Activated CD4-positive, alpha-beta T cell treated with anti-CD3 and anti-CD28 coated beads, Interleukin-2, Interleukin-4, amounts not matched to agents 100 ng/mL and 50 ng/mL, durations not matched to agents 16 hours and 8 hours (primary cell): ENCODE results near the gene ENDOU.

Experiments used
- DNase-seq: peaks from one replicate; pipeline ENCODE4 v3.0.0-alpha.2; 2020; ENCODE audit warnings: low spot score

Gene ENDOU

DNA sequence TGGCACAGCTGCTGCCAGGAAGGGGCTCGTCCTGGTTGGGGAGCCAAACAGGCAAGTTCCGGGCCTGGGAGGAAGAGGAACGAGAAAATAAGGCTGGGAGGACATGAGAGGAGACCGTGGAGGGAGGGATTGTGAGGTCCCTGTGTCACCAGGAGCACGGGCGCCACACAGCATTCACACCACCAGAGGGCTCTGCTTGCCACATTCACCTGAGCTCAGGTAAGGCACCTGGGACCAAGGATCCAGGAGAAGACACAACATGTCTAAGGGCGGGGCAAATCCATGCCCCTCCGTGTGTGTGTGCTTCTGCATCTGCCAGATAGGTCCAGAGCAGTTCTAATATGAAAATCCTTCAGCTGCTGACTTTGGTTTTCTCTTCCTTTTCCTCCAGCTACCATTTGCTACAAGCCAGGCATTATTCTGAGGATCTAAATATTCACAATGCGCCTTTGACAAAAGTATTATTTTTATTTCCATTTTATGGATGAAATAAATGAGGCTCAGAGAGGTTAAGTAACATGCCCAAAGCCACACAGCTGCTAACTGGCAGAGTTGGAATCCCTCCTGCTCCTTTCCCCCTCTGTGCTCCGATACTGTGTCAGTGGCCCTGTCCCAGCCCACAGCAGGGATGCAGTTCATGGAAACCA is 18.8 kb upstream of the ENDOU start:
- DNase-seq, result peak; percentile 15

DNA sequence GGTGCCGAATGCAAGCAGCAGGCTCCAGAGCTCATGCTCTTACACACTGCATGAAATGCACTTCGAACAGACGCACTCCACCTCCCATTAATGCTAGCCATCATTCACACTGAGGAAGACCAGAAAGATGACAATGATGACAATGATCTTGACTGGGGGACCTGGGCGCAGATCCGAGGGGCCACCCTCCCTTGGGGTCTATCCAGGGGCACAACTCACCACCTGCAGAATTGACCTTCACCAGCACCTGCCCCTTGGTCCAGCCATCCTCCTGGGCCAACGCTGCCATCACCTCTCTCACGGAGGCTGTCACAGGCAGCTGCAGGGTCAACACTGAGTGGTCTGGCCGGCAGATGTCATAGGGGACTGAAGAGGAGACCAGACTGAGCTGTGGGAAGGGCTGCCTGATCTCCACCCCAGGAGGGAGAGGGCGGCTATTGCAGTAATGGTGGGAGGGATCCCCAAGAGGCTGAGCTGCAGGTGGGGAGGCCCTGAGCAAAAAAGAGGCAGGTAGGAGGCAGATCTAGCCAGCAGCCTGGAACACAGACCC is 18.1 kb upstream of the ENDOU start:
- DNase-seq, result no peak

DNA sequence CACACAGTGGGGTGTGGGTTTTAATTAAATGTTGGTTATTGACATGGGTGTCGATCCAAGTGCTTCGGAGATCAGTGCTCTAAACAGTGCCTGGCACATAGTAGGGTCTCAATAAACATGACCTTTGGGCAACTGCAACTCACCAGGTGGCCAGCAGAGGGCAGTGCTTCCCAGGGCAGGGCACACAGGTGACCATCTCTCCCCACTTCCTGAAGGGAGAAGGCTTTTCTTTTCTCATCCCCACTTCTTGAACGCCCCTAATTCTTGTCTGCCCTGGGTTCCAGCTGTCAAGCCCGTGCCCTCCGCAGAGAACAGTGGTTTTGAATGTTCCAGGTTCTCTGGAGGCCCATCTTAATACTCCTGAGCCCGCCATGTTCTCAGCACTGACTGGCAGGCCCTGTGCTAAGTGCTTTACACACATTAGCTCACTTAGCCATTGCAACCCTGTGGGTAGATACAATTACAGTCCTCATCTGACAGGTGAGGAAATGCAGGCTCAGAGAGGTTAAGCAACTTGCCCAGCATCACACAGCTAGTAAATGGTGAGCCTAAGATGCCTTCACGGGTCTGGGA is 17.0 kb upstream of the ENDOU start:
- peak; percentile 78 for DNase-seq

DNA sequence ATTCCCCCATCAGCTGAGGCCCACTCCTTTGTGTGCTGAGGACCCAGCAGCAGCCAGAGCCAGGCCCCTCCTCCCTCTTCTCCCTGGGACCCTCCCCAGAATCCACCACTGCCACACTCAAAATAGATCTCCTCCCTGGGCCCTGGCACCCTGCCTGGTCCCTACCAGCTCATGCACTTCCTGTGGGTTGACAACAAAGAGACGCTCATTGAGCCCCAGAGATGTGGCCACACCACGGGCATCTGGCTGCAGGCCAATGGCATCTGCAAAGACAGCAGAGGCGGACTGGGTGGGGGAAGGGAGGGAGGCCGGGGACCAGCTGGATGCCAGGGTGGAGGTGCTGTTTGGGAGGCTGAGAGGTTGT is 16.0 kb upstream of the ENDOU start:
- DNase-seq, result peak; percentile 26

DNA sequence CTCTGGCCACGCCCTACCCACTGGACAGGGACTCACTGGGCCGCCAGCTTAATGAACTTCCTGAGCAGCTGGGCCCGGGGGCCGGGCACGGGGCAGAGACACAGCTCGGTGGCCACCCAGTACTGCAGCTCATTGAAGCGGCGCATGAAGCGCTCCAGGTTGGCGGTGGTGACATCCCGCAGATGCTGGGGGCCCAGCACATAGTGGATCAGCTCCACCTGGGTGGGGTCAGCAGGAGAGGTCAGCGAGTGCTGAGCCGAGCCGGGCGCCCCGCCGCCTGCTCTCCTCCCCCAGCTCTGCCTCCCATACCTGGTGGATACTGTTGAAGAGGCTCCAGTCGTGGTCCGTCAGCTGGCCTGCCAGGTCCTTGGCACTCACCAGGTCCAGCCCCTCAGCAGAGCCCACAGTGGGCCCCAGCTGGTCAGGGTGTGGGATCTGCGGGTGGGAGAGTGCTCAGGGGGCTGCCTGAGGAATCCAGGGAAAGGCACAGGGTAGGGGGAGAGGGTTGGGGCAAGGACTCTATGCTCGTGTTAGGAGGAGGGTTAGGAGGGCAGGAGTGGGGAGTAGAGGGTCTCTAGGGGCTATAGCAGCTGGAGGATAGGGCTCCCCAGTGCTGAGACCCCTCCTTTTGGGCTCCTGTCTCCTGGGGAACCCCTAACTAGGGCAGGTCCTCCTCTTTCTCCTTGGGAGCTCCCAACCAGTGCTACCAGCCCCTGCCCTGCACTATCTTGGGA is 15.5 kb upstream of the ENDOU start:
- DNase-seq, result no peak

DNA sequence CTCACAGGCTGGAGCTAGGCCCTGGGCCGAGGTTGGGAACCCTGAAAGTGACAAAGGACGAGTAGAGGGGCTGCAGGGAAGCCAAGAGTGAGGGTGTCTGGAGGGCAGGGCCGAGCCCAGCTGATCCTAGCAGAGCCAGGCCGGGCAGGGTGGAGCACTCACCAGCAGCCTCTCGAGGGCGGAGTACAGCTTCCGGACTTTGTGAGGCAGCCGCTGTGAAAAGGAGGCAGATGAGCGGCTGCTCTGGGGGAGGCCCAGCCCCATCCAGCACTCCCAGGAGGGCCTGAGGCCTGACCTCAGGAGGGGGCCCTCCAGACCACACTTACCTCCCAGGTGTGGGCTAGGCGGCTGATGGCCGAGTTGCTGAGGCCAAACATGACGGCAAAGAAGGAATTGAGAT is 14.7 kb upstream of the ENDOU start:
- DNase-seq, result no peak

DNA sequence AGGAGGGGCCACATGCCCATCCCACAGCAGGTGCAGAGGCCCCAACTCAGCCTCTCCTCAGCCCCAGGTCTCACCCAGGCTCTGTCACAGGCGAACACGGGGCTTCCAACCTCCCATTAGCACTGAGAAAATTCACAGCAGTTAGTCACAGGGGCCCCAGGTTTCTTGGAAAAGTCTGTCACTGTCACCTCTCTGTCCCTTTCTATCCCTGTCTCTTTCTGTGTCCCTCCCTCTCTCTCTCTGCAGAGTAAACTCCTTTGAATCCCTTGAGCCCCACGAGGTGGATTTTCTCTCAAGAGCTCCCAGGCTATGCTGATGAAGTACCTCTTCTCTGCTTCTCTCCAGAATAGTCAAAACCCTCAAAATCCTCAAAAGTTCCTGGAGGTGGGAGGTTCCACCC is 14.0 kb upstream of the ENDOU start:
- no peak for DNase-seq

DNA sequence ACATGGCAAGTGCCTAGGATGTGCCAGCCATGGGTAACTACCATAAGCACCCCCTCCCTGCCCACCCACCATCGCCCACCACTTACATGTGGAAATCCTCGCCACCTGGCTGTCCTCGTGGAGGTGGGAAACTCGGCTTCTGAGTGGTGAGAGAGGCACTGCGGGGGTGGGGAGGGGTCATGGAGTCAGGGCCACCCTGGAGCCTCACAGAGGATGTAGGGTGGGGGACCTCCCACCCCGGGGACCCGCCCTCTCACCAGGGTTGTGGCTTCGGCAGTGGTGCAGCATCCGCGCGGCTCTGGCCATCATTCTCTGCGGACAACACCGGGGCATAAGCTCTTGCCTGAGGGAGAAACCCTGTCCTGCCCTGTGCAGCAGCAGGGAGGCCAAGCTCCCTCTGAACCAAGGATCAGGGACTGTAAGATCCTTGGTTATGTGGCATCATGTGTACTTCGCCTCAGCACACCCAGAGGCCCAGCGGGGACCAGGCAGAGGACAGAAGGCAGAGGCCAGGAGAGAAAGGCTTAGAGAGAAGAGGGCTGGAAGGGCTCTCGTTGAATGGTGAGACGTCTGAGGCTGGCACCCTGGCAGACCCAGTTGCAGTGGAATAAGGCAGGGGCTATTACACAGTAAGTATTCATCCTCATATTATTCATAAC is 12.8 kb upstream of the ENDOU start:
- no peak for DNase-seq

DNA sequence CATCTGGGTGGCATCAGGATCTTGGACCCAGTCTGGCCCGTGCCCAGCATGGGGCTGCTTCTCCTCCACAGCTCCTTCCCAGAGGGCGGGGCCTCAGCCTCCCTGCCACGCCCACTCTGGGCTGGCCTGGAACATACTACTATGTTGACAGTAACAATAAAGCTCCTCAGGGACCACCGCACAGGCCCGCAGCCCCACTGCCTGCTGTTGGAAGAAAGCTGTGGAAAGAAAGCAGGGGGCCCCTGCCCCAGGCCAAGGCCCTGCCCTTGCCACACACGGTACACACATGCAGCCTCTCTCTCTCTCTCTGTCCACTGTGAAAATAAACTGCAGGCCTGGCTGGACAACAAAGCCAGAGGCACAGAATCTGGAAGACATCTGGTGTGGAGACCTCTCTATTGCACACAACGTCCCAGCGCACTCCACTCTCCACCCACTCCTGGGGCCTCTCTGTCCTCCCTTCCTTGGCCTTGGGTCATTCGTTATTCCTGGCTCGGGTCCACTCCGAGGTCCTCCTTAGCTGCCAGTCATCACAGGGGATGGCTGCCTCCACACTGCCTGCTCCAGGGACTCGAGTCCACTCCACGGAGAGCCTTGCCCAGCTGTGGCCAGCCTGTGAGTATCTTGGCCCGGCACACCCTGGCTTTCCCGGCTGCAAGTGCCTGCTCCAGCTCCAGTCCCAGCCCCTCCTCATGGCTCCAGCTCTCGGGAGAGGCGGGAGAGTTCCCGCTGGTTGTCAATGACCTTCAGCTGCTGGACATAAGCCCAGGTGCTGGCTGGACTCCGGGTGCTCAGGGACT is 11.8 kb upstream of the ENDOU start:
- DNase-seq, result no peak

DNA sequence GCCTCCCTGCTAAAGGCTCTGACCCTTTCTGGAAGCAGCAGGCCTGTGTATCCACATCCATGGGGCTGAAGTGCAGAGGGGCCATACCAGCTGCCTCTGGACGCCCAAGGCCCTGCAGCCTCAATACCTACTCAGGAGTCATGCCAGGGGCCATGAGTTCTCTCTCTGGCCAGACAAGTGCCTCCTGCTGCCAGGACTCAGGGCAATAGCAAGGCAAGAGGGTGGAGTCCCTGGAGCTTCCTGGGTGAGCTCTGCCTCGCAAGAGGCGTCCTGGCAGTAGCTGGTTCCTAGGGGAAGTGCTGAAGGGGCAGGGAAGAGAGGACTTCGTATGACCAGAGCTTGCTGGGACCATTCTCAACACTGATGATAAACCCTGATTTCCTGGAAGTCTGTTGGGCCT is 10.9 kb upstream of the ENDOU start:
- DNase-seq, result no peak

DNA sequence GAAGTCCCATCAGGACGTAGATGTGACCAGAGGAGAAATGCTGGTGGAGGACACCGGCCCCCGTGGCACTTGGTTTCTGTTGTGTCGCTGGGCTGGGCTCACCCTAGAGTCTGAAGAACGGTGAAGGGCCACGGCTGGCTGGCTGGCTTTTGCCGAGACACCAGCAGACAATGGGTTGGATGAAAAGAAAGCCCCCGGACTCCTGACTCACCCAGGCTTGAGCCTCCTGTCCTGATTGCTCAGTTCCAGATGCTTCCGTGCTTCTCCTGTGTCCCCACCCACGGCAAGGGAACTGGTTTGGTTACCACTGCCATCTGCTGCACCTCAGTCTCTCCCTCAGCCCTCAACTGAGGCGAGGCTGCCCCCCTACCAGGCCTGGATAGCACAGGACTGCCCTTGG is 10.4 kb upstream of the ENDOU start:
- DNase-seq, result no peak

DNA sequence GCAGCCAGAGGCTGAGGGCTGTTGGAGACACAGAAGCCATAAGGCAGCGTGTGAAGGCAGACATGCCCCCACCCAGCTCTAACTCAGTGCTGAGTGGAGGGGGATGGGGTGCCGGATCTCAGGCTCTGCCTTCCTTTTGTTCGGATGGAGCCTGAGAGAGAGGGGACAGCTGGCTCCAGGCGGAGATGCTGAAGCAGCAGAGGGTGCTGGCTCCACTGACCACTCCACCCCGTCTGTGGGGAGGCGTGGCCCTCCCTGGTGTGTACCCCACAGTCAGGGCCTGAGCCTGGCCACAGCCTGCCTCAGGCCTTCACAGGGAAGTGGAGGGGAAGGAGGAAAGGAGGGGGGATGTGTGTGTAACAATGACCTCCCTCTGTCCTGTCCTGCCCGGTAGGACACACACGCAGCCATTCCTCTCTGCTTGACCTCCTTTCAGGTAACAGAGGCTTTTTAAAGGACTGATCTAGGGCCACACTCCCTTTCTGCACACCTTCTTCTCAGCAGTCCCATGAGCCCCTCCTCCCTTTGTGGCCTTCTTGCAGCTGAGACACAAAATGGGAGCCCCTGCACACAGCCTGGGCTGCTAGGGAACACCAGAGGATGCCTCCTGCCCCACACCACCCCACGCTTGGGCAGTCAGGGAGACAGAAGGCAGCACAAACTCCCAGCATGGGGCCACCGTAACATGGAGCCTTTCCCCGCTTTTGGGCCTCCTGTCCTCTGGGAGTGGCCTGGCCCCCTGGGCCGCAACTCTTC is 9.6 kb upstream of the ENDOU start:
- no peak for DNase-seq

DNA sequence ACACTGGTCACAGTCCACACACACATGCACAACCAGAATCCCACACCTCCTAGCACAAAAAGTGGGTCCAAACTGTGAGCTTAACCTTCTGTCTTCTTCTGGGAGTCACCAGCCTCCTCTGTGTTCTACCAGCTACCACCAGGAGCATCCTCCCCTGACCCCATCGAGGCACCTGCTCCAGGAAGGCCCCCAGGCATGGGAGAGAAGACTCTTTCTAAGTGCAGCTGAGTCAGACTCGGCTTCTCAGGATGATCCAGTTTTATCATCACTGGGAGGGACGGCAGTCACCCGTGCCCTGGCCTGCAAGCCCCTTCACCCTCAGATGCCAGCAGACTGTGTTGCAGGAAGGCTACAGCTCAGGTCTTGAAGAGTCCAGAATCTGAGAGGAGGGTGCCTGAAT is 7.9 kb upstream of the ENDOU start:
- no peak for DNase-seq

DNA sequence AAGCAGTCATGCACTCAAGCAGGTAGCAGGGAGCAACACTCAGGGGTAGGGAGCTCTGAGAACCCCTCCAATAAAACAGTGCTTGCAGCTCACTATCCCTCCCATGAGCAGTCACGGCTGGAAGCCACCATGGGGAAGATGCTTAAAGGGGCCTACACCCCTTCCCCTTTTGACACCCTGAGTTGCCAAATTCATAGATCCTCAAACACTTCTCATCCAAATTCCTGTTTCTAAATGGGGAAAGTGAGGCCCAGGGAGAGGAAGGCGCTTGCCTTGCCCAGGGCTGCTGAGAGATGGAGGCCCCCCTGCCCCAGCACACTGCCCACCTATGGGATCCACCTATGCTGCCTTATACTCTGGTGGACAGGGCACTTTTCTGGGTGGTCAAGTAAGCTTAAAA is 7.2 kb upstream of the ENDOU start:
- no peak for DNase-seq

DNA sequence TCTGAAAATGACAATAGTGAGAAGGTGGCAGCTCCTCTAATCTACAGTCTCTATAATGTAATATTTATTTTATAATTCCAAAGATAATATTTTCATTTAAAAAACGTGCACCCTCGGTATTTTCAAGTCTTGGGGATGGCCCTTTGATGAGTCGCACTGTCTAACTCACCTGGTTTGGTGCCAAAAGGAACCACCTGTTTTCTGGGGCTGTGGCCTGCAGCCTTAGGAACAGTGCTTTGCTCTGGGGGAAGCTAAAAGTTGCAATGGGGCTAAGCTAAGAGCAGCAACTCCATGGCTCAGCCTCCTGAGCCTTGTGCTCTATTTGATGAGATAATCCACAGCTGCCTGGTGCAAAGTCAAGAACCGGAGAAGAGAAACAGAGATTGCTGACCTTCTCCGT is 6.4 kb upstream of the ENDOU start:
- no peak for DNase-seq

DNA sequence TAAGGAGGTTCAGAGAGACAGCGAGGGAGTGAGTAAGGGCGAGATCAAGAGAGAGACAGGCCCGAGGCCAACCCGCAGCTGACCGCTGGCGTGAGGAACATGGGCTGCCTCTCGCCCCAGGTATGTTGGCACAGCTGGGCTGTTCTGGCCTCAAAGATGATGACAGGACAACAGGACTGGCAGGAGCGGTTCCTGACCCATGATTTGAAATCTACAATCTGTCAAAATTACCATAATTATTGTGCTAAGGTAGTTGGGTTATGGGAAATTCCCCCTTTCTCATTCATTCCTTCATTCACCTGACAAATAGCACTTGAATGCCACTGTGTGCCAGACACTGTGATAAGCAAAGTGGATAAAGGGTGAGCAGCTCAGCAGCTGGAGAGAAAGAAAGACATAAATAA is 5.1 kb upstream of the ENDOU start:
- DNase-seq, result no peak

DNA sequence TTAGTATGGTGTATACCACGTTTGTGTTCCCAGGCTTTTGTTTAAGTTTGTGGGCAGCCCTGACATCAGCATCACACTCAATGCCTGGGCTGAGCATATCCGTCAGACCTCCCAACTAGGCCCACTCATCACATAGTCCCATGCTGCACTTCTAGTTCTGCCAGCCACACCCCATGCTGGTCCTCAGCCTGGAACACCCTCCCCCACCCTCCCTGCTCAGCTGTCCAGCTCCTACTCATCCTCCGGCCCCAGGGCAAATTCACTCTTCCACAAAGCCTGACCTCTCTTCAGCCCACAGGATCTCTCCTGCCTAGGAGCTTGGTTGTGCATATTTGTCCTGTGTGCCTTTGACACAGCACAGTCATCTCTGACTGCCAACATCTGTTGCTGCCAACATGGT is 3.9 kb upstream of the ENDOU start:
- DNase-seq, result no peak

DNA sequence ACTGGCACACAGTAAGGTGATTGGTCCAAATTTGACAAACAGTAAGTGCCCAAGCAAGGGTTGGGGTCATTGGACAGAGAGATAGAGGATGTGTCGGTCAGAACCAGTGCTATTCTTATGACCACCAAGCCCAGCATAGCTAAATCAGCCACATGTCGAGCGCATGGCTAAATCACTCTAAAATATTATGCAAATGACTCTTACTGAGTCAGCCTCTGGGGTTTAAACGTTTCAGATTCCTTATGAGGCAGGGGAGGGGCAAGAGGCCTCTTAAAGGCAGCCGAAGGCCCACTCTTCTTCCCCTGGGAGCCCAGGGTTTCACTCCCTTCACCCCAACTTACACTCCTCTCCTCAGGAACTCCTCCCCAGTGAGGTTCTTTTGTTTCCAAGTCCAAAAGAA is 603 bp upstream of the ENDOU start:
- no peak for DNase-seq

DNA sequence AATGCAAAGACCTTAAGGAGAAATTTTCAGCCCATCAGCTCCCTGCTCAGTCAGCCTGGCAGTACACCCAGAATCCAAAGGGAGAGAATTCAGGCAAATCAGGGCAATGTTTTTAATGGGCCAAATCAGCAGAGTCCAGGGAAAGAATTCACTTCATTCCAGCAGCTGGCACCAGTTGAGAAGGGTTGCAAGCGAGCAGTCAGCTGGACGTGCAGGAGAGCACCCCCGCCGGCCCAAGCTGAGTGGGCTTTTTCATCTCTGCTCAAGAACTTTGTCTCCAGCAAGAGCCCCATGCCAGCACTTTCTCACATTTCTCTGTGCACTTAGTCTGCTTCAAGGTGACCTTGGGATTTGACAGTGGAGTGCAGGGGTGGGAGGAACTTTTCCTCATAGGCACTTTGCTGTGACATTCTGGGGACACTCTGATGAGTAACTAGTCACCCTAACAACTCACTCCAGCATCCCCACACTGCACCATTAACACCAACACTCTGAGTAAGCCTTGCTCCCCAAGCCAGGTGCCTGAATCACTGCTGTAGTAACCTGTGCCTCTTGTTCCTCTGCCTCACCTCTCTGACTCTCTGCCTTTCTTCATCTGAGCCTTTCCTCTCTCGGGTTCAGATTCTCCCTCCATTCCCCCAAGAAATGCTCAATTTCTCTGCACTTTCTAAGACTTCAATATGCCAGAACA is 2.2 kb downstream of the ENDOU start:
- no peak for DNase-seq

DNA sequence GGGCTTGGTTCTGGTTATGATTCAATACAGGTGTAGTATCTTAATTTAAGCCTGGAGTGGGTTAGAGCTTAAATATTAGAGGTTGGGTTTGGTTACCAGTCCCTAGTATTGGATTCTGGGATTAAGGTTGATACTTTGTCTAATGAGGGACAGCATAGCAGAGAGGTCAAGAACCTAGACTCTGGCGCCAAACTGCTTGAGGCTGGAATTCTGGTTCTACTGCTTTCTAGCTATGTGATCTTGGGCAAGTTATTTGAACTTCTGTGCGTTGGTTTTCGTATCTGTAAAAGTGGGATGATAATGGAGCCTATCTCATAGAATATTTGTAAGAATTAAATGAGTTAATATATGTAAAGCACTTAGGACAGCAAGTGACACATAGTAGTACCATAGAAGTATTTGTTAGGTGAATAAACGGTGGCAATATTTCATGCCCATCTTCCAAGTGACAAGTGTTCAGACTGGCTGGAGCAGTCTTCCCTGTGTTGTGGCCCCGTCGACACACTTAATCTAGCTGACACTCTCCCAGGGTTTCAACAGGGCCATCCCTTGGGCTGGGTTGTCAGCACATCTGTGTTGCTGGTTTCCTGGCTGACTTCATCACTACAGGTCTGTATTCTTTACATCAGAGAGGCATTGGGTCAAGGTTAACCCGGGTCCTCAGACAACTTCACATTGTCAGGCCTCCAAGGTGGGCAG is 3.0 kb downstream of the ENDOU start:
- no peak for DNase-seq
